HFFc6 (cell line): ENCODE data around the gene PDXP. TPM values are rescaled to one million over a fixed set of nuclear protein-coding genes. Genes with fewer than 3 reads are reported as not detected.
"Not testable (repeated sequence)": the region's sequence is repeated elsewhere in the genome, so short reads cannot be mapped to it uniquely, and the experiment has no call there.

ENCODE experiments used
- DNase-seq: peaks from one replicate; pipeline ENCODE4 v3.0.0-alpha.2; 2018
- H3K27ac Mint-ChIP-seq: 2 replicates; pipeline ENCODE4 v1.8.0; 2020; ENCODE audit warnings: mild to moderate bottlenecking, mixed read lengths
- H3K27me3 Mint-ChIP-seq: 2 replicates; pipeline ENCODE4 v1.8.0; 2021; ENCODE audit warnings: mild to moderate bottlenecking, moderate library complexity, mixed read lengths; ENCODE audit not compliant: insufficient read depth
- H3K36me3 Mint-ChIP-seq: 2 replicates; pipeline ENCODE4 v1.8.0; 2021; ENCODE audit warnings: low read depth, mixed read lengths
- H3K4me1 Mint-ChIP-seq: 2 replicates; pipeline ENCODE4 v1.8.0; 2020; ENCODE audit warnings: low read depth, mixed read lengths
- H3K4me3 Mint-ChIP-seq: 2 replicates; pipeline ENCODE4 v1.8.0; 2020; ENCODE audit warnings: mild to moderate bottlenecking, moderate library complexity, mixed read lengths
- H3K9me3 Mint-ChIP-seq: 2 replicates; pipeline ENCODE4 v1.8.0; 2020; ENCODE audit warnings: mild to moderate bottlenecking, mixed read lengths
- total RNA-seq, 6 experiments: library from RNA; stranded (reverse); fragmentation: NEBNext Ultra II Directional; extraction: Animal tissue kit (Norgen Biotek cat#: 25700); gene quantifications; 2 replicates in 1 of 6; 3 replicates in 5 of 6; pipeline ENCODE4 v1.2.3, GENCODE V29; 2021
- TF ChIP-seq, protein P1 (sequence below): fragments of 200-600 bp; sonication (generic); IDR thresholded peaks from 2 replicates; pipeline ENCODE4 v1.5.0; 2021; ENCODE audit warnings: antibody characterized with exemption, mild to moderate bottlenecking

Gene PDXP
- total RNA-seq, 6 experiments from 2014 or later: 15.3 to 24.5 (median 18.4) TPM

DNA sequence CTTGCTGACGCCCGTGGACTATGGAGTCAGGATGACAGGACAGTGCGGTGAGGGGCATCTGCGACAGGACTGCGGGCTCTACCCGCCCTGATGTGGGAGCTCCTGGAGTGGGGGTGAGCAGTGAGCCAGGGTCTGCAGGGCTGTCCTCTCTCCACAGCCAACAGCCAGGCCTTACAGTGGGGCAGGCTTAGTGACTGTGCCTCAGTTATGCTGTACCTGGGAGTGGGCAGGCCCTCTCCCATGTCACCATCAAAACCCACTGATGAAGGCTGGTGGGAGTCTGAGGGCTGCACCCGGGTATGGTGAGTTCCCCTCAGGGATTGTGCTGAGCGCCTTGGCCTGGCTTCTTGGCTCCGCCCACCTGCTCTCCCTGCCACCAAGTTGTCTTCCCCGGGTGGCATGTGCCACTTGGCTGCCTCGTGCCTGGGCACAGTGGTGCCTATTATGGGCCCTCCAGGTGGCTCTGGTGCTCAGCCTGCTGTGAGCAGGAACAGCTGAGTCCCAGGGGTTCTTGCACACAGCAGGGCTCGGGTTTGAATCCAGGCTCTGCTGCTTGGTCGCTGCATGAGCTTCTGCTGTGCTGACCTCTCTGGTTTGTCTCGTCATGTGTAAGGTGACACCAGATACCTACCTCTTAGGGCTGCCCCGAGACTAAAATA lies 34.2 kb downstream of the PDXP start:
- no peak overlapping the region for H3K4me3 Mint-ChIP-seq
- peaks cover 25% of the 10 kb centered on the region for H3K36me3 Mint-ChIP-seq
- no peak overlapping the region for H3K27ac Mint-ChIP-seq
- DNase-seq: no peak
- TF ChIP-seq, protein P1, sequence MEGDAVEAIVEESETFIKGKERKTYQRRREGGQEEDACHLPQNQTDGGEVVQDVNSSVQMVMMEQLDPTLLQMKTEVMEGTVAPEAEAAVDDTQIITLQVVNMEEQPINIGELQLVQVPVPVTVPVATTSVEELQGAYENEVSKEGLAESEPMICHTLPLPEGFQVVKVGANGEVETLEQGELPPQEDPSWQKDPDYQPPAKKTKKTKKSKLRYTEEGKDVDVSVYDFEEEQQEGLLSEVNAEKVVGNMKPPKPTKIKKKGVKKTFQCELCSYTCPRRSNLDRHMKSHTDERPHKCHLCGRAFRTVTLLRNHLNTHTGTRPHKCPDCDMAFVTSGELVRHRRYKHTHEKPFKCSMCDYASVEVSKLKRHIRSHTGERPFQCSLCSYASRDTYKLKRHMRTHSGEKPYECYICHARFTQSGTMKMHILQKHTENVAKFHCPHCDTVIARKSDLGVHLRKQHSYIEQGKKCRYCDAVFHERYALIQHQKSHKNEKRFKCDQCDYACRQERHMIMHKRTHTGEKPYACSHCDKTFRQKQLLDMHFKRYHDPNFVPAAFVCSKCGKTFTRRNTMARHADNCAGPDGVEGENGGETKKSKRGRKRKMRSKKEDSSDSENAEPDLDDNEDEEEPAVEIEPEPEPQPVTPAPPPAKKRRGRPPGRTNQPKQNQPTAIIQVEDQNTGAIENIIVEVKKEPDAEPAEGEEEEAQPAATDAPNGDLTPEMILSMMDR: no peak
- peaks cover 25% of the 10 kb centered on the region for H3K4me1 Mint-ChIP-seq
- peaks cover 3% of the 10 kb centered on the region for H3K27me3 Mint-ChIP-seq
- H3K9me3 Mint-ChIP-seq: no peaks in the 10 kb centered on the region

DNA sequence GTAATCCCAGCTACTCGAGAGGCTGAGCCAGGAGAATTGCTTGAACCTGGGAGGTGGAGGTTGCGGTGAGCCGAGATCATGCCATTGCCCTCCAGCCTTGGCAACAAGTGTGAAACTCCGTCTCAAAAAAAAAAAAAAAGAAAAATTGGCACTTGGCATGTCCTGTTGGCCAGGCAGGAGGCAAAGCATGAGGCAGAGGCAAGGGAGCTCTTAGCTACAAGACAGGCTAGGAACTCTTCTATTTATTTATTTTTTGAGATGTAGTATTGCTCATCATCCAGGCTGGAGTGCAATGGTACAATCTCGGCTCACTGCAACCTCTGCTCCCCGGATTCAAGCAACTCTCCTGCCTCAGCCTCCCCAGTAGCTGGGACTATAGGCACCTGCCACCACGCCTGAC lies 35.6 kb downstream of the PDXP start:
- not testable (repeated sequence) for DNase-seq, H3K27me3 Mint-ChIP-seq, H3K27ac Mint-ChIP-seq, H3K4me3 Mint-ChIP-seq, H3K9me3 Mint-ChIP-seq
- Mint-ChIP-seq H3K36me3 (peaks cover 18% of the 10 kb centered on the region), H3K4me1 (peaks cover 16% of the 10 kb centered on the region)

DNA sequence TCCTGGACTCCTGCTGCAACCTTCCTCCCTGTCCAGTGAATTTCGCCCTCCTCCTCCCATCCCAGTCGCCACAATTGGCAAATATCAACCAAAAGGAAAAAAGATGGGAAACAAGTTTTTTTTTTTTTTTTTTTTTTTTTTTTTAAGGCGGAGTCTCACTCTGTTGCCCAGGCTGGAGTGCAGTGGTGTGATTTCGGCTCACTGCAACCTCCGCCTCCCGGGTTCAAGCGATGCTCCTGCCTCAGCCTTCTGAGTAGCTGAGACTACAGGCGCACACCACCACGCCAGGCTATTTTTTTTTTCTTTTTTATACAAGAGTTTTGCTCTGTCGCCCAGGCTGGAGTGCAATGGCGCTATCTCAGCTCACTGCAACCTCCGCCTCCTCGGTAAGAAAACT lies 37.7 kb downstream of the PDXP start:
- not testable (repeated sequence) for H3K27me3 Mint-ChIP-seq, H3K9me3 Mint-ChIP-seq, H3K36me3 Mint-ChIP-seq, DNase-seq
- peak overlapping the region; percentile 75 for H3K4me3 Mint-ChIP-seq
- peak overlapping the region; percentile 28 for H3K27ac Mint-ChIP-seq
- H3K4me1 Mint-ChIP-seq: peaks cover 16% of the 10 kb centered on the region

DNA sequence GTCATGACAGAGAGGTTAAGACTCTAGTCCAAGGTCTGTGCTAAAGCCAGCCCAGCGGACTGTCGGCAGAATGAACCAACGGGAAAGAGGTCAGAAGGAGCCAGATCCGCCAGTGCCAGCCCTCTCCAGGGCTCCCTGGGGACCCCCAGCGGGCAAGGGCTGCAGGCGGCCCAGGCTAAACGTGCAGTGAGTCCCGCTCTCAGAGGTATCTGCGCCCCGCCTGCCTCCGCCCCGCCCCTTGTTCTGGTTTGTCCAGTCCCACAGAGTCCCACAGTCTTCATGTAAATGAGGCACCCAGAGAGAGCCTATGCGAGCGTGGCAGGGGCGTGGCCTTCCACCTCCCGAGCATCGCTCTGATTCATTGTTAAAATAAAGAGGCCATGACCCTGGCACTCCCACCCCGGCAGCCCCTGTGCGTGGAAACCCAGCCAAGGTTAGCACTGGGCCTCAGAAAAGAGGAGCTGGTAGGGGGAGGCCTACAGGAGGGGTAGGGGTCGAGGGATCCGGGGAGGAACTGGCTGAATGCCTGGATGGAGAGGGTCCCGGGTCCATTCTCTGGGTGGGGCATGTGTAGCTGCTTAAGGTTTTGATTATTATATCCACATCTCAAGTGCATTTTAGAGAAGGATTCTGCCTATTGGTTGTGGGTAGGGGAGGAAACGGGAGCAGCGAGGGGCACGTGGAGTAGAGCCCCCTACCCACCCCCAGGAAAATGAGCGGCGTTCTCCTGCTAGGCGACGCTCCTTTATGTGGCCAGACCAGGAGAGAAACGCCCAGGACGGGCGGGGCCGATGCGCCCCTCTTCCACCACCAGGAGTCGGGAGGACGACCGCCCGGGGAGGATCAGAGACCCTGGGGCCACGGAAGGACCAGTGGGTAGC lies 38.4 kb downstream of the PDXP start, which contains the start of gene TRIOBP:
TSS of gene TRIOBP (plus strand) at position 392 of the 881 bp plus-strand sequence. CDS start 4,318 bp downstream, outside the sequence.
- peaks cover 16% of the 10 kb centered on the region for H3K4me1 Mint-ChIP-seq
- H3K36me3 Mint-ChIP-seq: peaks cover 9% of the 10 kb centered on the region
- TF ChIP-seq, protein P1: peak; percentile 67
- H3K27ac Mint-ChIP-seq: peak within 1 kb of the TSS; percentile 75
- H3K27me3 Mint-ChIP-seq: peaks cover 3% of the 10 kb centered on the region
- H3K4me3 Mint-ChIP-seq: peak within 1 kb of the TSS; percentile 75
- DNase-seq: peak; percentile 94
- no peaks in the 10 kb centered on the region for H3K9me3 Mint-ChIP-seq

DNA sequence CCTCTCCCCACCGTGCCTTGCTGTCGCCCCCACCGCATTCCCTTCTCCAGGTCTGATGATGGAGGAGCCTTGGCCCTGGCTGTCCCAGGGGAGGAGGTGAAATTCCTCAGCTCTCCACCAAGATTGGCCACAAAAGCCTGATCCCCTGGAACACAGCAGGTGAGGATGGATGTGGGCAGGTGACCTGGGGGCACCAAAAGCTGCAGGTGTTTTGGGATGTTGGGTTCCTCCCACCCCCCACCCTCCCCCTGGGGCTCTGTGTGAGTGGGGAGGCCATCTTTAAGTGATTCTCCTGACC lies 39.0 kb downstream of the PDXP start:
- Mint-ChIP-seq H3K27me3 (peaks cover 3% of the 10 kb centered on the region), H3K4me3 (no peak overlapping the region), H3K36me3 (peaks cover 9% of the 10 kb centered on the region), H3K4me1 (peaks cover 16% of the 10 kb centered on the region), H3K27ac (no peak overlapping the region), H3K9me3 (no peaks in the 10 kb centered on the region)
- DNase-seq: no peak
- TF ChIP-seq, protein P1: peak; percentile 16; the same call in 1 of the 2 replicates

DNA sequence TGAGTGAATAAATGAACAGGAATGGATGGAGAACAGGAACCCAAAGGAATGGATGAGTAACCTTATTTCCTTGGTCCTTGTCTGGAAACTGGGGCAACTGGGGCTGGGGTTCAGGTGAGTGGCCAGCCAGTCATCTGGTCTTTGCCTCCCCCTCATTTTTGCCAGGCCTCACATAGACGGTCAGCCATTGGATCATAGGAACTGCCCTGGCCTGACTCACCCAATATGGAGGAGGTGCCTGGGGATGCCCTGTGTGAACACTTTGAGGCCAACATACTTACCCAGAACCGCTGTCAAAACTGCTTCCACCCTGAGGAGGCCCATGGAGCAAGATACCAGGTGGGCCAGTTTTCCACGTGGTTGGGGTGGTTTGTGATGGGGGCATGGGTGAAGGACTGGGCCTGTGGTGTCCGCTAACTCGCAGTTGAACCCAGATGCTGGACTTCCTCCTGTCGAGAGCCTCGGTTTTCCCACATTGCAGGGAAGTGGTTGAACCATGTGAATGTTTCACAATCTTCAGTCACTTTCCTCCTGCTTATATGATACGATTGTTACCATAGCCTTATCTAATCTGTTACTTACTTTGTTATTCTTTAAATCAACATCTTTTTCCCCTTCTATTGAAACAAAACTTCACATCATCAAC lies 42.7 kb downstream of the PDXP start:
- Mint-ChIP-seq H3K4me3 (no peak overlapping the region), H3K36me3 (no peaks in the 10 kb centered on the region), H3K27me3 (peaks cover 3% of the 10 kb centered on the region), H3K4me1 (peaks cover 15% of the 10 kb centered on the region), H3K27ac (no peak overlapping the region), H3K9me3 (no peaks in the 10 kb centered on the region)
- TF ChIP-seq, protein P1: no peak
- DNase-seq: no peak
